Measurements from ENCODE around the gene CHCHD10. TPM values are rescaled to one million over a fixed set of nuclear protein-coding genes. Genes with fewer than 3 reads are reported as not detected.
A peak's percentile ranks its signal among the peaks of the same experiment; 100 is the strongest.

Gene CHCHD10
- total and polyA plus RNA-seq, 10 of the 15 experiments (the other 5 are each of a cell fraction or from before 2014, with no cell fraction given), result 13.2 to 241 (median 128) TPM

DNA sequence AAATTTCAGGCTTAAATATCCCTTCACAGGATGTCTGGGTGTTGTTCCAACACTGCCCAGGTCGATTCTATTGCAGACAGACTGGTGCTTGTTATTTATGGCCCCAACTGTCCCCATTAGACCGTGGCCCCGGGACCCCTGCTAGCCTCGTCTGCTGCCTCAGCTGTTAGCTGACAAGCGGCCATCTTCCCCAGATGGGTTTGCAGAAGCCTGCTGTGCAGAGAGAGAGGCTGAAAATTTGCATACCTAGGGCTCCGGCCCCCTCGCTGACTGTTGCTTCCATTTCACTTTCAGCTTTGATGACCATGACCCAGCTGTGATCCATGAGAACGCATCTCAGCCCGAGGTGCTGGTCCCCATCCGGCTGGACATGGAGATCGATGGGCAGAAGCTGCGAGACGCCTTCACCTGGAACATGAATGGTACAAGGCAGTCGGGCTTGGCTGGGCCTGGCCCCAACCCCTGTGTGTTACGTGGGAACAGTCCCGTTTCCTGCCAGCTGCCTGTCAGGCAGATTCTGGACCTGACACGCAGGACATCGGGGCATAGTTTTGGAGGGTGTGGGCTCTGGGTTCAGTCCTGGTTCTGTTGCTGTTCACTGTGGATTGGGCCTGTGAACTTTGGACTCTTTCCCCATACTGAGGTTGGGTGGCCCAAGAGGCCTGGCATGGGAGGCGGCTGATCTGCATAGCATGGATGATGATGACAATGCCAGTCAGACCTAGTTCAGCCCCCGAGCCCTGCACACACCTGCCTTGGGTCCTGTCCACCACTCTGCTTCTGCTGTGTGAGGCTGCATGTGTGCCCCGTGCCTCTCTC is 35.4 kb upstream of the CHCHD10 start (continued):
- TF ChIP-seq, protein P1, sequence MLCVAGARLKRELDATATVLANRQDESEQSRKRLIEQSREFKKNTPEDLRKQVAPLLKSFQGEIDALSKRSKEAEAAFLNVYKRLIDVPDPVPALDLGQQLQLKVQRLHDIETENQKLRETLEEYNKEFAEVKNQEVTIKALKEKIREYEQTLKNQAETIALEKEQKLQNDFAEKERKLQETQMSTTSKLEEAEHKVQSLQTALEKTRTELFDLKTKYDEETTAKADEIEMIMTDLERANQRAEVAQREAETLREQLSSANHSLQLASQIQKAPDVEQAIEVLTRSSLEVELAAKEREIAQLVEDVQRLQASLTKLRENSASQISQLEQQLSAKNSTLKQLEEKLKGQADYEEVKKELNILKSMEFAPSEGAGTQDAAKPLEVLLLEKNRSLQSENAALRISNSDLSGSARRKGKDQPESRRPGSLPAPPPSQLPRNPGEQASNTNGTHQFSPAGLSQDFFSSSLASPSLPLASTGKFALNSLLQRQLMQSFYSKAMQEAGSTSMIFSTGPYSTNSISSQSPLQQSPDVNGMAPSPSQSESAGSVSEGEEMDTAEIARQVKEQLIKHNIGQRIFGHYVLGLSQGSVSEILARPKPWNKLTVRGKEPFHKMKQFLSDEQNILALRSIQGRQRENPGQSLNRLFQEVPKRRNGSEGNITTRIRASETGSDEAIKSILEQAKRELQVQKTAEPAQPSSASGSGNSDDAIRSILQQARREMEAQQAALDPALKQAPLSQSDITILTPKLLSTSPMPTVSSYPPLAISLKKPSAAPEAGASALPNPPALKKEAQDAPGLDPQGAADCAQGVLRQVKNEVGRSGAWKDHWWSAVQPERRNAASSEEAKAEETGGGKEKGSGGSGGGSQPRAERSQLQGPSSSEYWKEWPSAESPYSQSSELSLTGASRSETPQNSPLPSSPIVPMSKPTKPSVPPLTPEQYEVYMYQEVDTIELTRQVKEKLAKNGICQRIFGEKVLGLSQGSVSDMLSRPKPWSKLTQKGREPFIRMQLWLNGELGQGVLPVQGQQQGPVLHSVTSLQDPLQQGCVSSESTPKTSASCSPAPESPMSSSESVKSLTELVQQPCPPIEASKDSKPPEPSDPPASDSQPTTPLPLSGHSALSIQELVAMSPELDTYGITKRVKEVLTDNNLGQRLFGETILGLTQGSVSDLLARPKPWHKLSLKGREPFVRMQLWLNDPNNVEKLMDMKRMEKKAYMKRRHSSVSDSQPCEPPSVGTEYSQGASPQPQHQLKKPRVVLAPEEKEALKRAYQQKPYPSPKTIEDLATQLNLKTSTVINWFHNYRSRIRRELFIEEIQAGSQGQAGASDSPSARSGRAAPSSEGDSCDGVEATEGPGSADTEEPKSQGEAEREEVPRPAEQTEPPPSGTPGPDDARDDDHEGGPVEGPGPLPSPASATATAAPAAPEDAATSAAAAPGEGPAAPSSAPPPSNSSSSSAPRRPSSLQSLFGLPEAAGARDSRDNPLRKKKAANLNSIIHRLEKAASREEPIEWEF (IDR thresholded peaks at IDR 0.05; ENCODE audit: insufficient replicate concordance, low read depth, low read length), result no peak
- 0 out of 4 replicates have a peak, but pooled peaks of 1 of the 2 experiments have one; percentile 4 for TF ChIP-seq IKZF2 (IDR thresholded peaks at IDR 0.05)
- peak; percentile 44; the same call in 1 of the 2 replicates for TF ChIP-seq PKNOX1 (IDR thresholded peaks at IDR 0.05)
- TF ChIP-seq PAX5 (IDR thresholded peaks at IDR 0.05; ENCODE audit: borderline replicate concordance, low read depth, low read length), result peak; percentile 63; the same call in 1 of the 2 replicates
- TF ChIP-seq CHD4 (IDR thresholded peaks at IDR 0.05), result no peak
- no peak for TF ChIP-seq ATF2 (IDR thresholded peaks at IDR 0.05; ENCODE audit: low read length)
- TF ChIP-seq IKZF1 (conservative IDR thresholded peaks at IDR 0.05), result peak; percentile 33; the same call in 1 of the 2 replicates
- TF ChIP-seq POLR2AphosphoS5 (IDR thresholded peaks at IDR 0.05; ENCODE audit: low read length), result peak; percentile 78
- TF ChIP-seq, protein P2, sequence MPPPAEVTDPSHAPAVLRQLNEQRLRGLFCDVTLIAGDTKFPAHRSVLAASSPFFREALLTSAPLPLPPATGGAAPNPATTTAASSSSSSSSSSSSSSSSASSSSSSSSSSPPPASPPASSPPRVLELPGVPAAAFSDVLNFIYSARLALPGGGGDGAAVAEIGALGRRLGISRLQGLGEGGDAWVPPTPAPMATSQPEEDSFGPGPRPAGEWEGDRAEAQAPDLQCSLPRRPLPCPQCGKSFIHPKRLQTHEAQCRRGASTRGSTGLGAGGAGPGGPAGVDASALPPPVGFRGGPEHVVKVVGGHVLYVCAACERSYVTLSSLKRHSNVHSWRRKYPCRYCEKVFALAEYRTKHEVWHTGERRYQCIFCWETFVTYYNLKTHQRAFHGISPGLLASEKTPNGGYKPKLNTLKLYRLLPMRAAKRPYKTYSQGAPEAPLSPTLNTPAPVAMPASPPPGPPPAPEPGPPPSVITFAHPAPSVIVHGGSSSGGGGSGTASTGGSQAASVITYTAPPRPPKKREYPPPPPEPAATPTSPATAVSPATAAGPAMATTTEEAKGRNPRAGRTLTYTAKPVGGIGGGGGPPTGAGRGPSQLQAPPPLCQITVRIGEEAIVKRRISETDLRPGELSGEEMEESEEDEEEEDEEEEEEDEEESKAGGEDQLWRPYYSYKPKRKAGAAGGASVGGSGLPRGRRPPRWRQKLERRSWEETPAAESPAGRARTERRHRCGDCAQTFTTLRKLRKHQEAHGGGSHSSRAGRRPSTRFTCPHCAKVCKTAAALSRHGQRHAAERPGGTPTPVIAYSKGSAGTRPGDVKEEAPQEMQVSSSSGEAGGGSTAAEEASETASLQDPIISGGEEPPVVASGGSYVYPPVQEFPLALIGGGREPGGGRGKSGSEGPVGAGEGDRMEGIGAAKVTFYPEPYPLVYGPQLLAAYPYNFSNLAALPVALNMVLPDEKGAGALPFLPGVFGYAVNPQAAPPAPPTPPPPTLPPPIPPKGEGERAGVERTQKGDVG (CRISPR knock-in tag; IDR thresholded peaks at IDR 0.05), result no peak
- no peak for TF ChIP-seq CEBPB (IDR thresholded peaks at IDR 0.05; ENCODE audit: borderline replicate concordance in 1 of 2, low read depth in 2 of 2, low read length in 2 of 2)
- TF ChIP-seq FOS (IDR thresholded peaks at IDR 0.05; ENCODE audit: borderline replicate concordance, extremely low read depth, insufficient read length), result no peak
- TF ChIP-seq RAD51 (IDR thresholded peaks at IDR 0.05), result no peak
- peak; percentile 97 for TF ChIP-seq ZNF687 (IDR thresholded peaks at IDR 0.05)

All from GM12878 (cell line).